ENCODE results near the gene RTP3. TPM values are rescaled to one million over a fixed set of nuclear protein-coding genes. Genes with fewer than 3 reads are reported as not detected.
"Not testable (repeated sequence)": the region's sequence is repeated elsewhere in the genome, so short reads cannot be mapped to it uniquely, and the experiment has no call there.

The RTP3 gene
- total RNA-seq, 2 donors from 2014 or later, result not detected

GRCh38 chr3:46545818-46546630 is 48.2 kb downstream of the RTP3 start:
- intact Hi-C loops (cut with DNase I), result no loop called here
- Histone ChIP-seq H3K9me3 (no peaks in the 10 kb centered on the region), H3K36me3 (no peaks in the 10 kb centered on the region), H3K27ac (no peak overlapping the region), H3K27me3 (no peaks in the 10 kb centered on the region), H3K4me1 (no peaks in the 10 kb centered on the region), H3K4me3 (no peak overlapping the region), H3K9ac (ENCODE audit: low read depth in 2 of 2, low read length in 2 of 2) (no peak overlapping the region)
- no peak for TF ChIP-seq CTCF (IDR thresholded peaks at IDR 0.05)
- DNase-seq, result no peak

- Histone ChIP-seq H3K4me3 (no peak overlapping the region), H3K9ac (ENCODE audit: low read depth in 2 of 2, low read length in 2 of 2) (no peak overlapping the region), H3K36me3 (no peaks in the 10 kb centered on the region), H3K9me3 (no peaks in the 10 kb centered on the region), H3K27ac (no peak overlapping the region), H3K4me1 (no peaks in the 10 kb centered on the region), H3K27me3 (no peaks in the 10 kb centered on the region)
- TF ChIP-seq CTCF (IDR thresholded peaks at IDR 0.05), result no peak
- intact Hi-C loops (cut with DNase I), result no loop called here
- no peak for DNase-seq
These were observed 49.2 kb downstream of the RTP3 start for GRCh38 chr3:46546896-46547440.

- H3K36me3 ChIP-seq; H3K4me3 ChIP-seq; H3K9ac ChIP-seq (ENCODE audit: low read depth in 2 of 2, low read length in 2 of 2); H3K4me1 ChIP-seq; intact Hi-C loops (cut with DNase I); H3K27me3 ChIP-seq; H3K27ac ChIP-seq; H3K9me3 ChIP-seq: not testable (repeated sequence)
- DNase-seq, result peak; percentile 4
These were observed 50.8 kb downstream of the RTP3 start for GRCh38 chr3:46548611-46549010.

GRCh38 chr3:46549408-46549904 is 51.7 kb downstream of the RTP3 start:
- H3K9ac ChIP-seq (ENCODE audit: low read depth in 2 of 2, low read length in 2 of 2), result no peak overlapping the region
- no peaks in the 10 kb centered on the region for H3K36me3 ChIP-seq
- no peak overlapping the region for H3K27ac ChIP-seq
- H3K4me1 ChIP-seq, result no peaks in the 10 kb centered on the region
- peak; percentile 6 for DNase-seq
- TF ChIP-seq CTCF (IDR thresholded peaks at IDR 0.05), result no peak
- H3K27me3 ChIP-seq, result no peaks in the 10 kb centered on the region
- no peaks in the 10 kb centered on the region for H3K9me3 ChIP-seq
- no peak overlapping the region for H3K4me3 ChIP-seq
- intact Hi-C loops (cut with DNase I), result no loop called here

- no peak for TF ChIP-seq CTCF (IDR thresholded peaks at IDR 0.05)
- H3K27me3 ChIP-seq, result no peaks in the 10 kb centered on the region
- H3K4me1 ChIP-seq, result no peaks in the 10 kb centered on the region
- no peak for DNase-seq
- H3K9me3 ChIP-seq, result no peaks in the 10 kb centered on the region
- H3K36me3 ChIP-seq, result no peaks in the 10 kb centered on the region
- H3K27ac ChIP-seq, result no peak overlapping the region
- intact Hi-C loops (cut with DNase I), result no loop called here
- H3K4me3 ChIP-seq, result no peak overlapping the region
- H3K9ac ChIP-seq (ENCODE audit: low read depth in 2 of 2, low read length in 2 of 2), result no peak overlapping the region
These were observed 52.2 kb downstream of the RTP3 start for GRCh38 chr3:46549989-46550388.

Other genes with a start within 250 kb of the RTP3 start
- 1 to 10 TPM; 1.5 to 3.0 TPM for gene CCR2, start 143.9 kb upstream of the RTP3 start, total RNA-seq
- gene CCR5, start 127.0 kb upstream of the RTP3 start, total RNA-seq, result 1 to 10 TPM in 1 of 2 donors, under 1 TPM in 1; 0.57 to 1.9 TPM
- gene CCRL2, start 90.7 kb upstream of the RTP3 start, total RNA-seq, result 10 to 100 TPM; 10.9 to 17.6 TPM
- gene LTF, start 33.1 kb upstream of the RTP3 start, total RNA-seq, result 1 to 10 TPM; 1.0 to 1.6 TPM
- gene LRRC2, start 68.3 kb downstream of the RTP3 start, total RNA-seq, result 1 to 10 TPM in 1 of 2 donors, under 1 TPM in 1; 0.44 to 2.0 TPM
- gene FAM240A, start 114.5 kb downstream of the RTP3 start, total RNA-seq, result not detected
- gene ALS2CL, start 195.7 kb downstream of the RTP3 start, total RNA-seq, result 10 to 100 TPM; 21.8 to 40.3 TPM
- under 1 TPM in 1 of 2 donors, not detected in 1; 0.13 TPM for gene TMIE, start 203.4 kb downstream of the RTP3 start, total RNA-seq
- gene PRSS50, start 219.9 kb downstream of the RTP3 start, total RNA-seq, result not detected

Data from colonic mucosa (tissue), 4 donors.